G401.6 (cell line): ENCODE measurements around the gene CSRP1.
"Not testable (repeated sequence)": the region's sequence is repeated elsewhere in the genome, so short reads cannot be mapped to it uniquely, and the experiment has no call there.

Source experiments
- FAIRE-seq: peaks from 2 replicates; lab custom pipeline; 2012; peaks lifted over from hg19 to GRCh38; lab: Jason Lieb, UNC

CSRP1 gene

GRCh38 chr1:201496296-201496690 is 10.6 kb downstream of the CSRP1 start:
- FAIRE-seq = no peak

DNA sequence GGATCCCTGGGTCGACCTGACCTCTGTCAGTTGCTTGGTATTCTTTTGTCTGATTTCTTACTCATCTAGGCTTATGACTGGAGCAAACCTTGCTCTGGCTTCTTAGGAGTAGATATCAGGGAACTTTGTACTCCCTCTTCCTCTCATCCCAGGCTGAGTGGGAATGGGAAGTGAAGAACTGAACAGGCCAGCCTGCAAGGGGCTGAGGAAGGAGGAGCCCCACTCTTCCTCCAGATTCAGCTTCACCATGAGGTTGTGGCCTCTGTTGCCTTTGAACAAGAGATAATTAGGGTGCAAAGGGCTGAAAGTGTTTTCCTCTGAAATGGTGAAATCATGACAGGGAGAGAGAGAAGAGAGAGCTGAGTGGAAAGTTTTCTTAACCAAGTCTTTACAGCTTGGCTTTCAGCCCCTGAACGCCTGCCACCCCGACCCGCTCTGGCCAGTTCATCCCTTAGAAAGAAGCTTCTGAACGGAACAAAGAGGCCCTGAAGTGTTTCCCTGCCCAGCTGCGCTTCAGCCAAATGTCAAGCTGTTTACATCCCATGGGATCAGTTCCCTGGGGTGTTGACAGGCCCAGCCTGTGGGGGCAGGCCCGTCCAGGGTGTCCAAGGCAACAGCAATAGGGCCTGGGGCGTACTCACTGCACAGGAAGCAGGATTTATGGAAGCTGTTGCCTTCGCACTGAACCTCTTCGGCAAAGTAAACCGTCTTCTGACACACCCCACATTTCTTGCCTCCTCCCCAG is 11.2 kb downstream of the CSRP1 start:
- FAIRE-seq = no peak

GRCh38 chr1:201493757-201494617 is 12.9 kb downstream of the CSRP1 start:
- FAIRE-seq = no peak

GRCh38 chr1:201493026-201493656 is 13.8 kb downstream of the CSRP1 start:
- not testable (repeated sequence) for FAIRE-seq

GRCh38 chr1:201491896-201492511 is 14.9 kb downstream of the CSRP1 start:
- no peak for FAIRE-seq

DNA sequence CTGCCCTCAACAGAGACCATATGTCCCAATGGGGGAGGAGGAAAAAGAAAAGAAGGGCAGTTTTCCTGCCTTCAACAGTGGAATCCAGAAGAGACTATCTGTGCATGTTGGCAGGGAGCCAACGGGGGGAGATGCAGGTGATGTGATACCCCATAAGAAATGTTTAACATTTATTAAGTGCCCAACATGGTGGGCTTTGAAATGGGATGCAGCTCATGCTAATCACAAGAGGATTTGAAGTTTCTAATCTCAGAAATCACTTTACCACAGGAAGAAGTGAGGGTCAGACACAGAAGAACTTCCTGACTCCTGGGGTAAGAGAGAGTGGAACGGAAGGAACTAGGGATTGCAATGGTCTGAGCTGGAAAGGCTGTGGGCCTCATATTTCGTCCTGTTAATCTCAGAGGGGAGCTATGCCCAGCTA is 16.2 kb downstream of the CSRP1 start:
- no peak for FAIRE-seq

GRCh38 chr1:201489643-201490261 is 17.2 kb downstream of the CSRP1 start:
- FAIRE-seq = no peak

DNA sequence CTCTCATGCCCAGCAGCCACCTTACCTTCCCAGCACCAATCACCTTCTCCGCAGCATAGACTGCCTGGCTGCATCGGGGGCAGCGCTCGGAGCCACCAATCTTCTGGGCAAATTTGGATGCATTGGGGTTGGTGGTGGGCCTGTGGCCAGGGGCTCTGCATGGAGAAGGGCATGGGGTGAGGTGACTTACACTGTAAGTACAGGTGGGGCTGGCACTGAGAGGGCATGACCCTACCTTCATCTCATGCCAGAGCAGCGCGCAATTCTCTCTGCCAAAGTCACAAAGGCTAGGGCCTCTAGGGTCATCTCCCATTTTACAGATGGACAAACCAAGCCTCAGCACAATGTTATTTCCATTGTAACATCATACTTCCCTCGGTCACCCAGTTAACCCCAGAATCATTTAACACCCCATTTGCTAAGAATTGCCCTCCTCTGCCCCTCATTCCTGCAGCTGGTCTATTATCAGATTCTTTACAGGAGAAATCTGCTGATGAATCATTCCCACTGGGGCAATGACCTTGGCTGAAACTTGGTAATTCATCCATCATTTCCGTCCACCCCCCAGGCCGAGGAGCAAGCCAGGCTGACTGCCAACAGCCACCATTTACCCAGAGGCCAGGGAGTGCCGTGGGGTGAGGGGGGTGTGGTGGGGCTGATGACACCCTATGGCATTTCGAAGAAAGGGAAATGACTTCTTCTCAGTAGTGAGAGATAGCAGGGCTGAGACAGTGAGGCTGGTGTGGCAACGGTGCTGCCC is 17.9 kb downstream of the CSRP1 start:
- FAIRE-seq = no peak

DNA sequence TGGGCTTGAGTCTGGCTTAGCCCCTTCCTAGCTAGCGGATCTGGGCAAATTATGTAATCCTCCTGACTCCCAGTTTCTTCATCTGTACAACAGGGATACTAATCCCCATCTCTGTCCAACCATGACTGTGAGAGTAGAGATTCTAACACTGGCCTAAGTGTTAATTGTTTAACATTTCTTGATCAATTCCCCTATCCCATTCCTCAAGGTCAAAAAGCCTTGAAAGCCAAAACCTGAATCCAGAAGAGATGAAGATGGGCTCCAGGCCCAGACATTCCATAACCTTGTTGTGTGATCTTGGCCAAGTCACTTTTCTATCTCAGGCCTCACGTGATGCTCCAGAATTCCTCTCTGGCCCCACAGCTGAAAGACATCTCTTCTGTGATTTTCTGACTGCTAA is 19.2 kb downstream of the CSRP1 start:
- no peak for FAIRE-seq

GRCh38 chr1:201486187-201486586 is 20.7 kb downstream of the CSRP1 start:
- FAIRE-seq = no peak

GRCh38 chr1:201485184-201485774 is 21.6 kb downstream of the CSRP1 start:
- no peak for FAIRE-seq

DNA sequence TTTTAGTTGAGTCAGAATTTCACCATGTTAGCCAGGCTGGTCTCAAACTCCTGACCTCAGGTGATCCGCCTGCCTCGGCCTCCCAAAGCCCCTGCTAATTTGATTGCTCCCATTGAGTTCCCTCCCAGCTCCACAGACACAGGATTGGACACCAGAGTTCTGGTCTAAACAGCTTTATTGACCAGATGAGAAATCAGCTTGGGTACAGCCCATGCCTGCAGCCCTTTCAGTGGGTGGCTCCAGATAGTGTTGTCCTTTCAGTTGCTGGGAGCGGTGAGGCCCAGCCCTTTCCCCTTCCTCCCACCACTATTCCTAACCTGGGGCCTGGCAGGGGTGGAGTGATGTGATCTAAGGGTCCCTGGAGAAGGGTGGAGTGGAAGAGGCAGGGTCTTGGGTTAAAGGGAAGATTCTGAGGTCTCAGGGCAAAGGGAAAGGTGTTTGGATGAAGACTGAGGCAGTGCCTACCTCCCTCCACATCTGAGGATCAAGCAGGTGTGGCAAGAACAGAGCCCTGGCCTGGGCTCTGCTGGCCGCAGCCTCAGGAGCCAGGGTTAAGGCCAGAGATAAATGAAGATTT is 23.5 kb downstream of the CSRP1 start:
- no peak for FAIRE-seq

- no peak for FAIRE-seq
These were observed 24.2 kb downstream of the CSRP1 start for GRCh38 chr1:201482755-201483154.

DNA sequence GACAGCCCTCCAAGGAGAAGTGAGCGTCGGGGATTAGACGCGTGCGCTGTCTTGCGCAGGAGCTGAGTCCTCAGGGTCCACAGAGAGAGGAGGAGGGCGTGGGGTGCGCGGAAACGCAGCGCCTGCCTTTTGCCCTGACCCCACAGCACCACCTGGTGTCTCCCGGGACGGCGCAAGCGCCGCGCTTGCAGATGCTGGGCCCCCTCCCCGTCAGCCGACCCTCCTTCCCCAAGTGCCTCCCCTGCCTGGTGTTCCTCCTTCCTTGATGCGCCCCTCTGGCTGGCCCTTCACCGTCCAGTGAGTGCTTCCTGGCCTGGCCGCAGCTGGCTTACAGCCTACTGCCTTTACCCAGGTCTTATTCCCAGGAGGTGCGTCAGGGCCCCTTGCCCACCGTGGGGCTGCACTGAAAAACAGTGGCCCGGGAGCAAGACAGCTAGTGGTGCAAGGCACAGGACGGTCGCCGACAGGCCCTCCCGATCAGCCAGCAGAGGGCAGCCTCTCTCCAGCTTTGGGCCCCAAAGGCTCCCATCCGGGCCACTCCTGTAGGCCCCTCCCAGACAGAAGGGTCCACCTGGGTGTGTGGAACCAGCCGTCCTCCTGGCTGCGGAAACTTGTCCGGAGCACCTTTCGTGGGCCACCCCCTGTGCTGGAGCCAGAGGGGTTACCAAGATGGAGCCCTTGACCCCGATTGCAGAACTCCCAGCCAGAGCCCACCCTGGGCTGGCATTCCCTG is 25.0 kb downstream of the CSRP1 start:
- peak; percentile 15 for FAIRE-seq

GRCh38 chr1:201481004-201481380 is 25.9 kb downstream of the CSRP1 start:
- FAIRE-seq = no peak

DNA sequence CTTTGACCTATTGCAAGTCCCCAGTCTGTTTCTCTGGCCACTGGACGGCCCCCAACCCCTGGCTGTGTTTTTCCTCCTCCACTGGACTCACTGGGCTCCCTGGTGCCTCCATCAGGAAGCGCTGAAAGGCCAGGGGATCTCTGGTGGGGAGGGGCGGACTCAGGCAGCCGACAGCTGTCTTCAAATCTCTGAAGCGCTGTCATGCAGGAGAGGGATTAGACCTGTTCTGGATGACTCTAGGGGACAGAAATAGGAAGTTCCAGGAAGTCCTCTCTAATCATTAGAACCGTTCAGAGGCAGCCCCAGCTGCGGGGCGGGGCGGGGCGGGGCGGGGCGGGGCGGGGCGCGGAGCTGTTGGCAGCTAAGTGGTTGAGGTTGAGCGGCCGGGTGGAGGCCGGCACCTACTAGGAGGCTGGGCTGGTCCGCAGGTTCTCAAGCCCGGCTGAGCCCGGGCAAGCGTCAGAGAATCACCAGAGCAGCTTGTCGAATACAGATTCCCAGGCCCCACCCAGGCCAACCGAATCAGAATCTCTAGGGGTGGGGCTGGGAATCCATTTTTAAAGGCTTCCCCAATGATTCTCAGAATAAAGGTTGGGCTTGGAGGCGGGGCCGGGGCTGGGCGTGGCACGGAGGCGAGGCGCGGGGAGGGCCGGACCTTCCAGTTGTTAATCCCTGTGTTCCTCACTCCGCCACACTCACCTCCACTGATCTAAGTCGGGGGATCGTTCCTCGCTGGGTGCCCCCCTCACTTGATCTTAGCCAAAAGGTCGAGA is 26.5 kb downstream of the CSRP1 start:
- FAIRE-seq = peak; percentile 78

GRCh38 chr1:201479201-201479730 is 27.7 kb downstream of the CSRP1 start:
- no peak for FAIRE-seq

- not testable (repeated sequence) for FAIRE-seq
These were observed 28.3 kb downstream of the CSRP1 start for GRCh38 chr1:201478666-201479065.
